ENCODE measurements around the gene CACNA1C.
"Not testable (repeated sequence)": the region's sequence is repeated elsewhere in the genome, so short reads cannot be mapped to it uniquely, and the experiment has no call there.

DNA sequence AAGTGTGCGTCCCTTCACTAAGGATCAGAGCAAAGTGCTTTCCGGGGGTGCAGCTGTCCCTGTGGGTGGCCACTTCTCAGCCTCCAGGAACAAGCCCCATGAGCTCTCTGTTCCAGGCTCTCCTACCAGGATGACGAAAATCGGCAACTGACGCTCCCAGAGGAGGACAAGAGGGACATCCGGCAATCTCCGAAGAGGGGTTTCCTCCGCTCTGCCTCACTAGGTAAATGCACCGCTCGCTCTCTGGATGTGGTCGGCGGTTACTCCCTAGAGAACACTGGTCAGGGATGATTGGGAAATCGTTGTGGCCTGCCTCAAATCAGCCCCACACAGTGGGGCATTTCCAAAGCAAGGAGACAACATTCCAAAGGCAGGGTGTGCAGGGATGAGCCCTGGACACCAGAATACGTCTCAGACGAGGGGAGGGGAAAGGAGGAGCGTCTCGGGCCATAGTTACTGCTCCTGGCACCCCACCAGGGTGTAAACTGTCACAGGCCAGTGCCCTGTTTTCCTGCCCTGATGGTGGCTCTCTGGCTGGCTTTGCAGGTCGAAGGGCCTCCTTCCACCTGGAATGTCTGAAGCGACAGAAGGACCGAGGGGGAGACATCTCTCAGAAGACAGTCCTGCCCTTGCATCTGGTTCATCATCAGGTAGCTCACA is 633.0 kb downstream of the CACNA1C start:
- TF ChIP-seq, protein P1, sequence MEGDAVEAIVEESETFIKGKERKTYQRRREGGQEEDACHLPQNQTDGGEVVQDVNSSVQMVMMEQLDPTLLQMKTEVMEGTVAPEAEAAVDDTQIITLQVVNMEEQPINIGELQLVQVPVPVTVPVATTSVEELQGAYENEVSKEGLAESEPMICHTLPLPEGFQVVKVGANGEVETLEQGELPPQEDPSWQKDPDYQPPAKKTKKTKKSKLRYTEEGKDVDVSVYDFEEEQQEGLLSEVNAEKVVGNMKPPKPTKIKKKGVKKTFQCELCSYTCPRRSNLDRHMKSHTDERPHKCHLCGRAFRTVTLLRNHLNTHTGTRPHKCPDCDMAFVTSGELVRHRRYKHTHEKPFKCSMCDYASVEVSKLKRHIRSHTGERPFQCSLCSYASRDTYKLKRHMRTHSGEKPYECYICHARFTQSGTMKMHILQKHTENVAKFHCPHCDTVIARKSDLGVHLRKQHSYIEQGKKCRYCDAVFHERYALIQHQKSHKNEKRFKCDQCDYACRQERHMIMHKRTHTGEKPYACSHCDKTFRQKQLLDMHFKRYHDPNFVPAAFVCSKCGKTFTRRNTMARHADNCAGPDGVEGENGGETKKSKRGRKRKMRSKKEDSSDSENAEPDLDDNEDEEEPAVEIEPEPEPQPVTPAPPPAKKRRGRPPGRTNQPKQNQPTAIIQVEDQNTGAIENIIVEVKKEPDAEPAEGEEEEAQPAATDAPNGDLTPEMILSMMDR (conservative IDR thresholded peaks at IDR 0.05; ENCODE audit: low read depth, low read length), result not testable (repeated sequence)
- not testable (repeated sequence) for TF ChIP-seq POLR2A, FOS (IDR thresholded peaks at IDR 0.05; ENCODE audit: low read depth, low read length)

Data from IMR-90 (cell line).